Thoracic aorta (tissue), 2 donors: Measurements from ENCODE around the gene FOLR1. TPM values are rescaled to one million over a fixed set of nuclear protein-coding genes. Genes with fewer than 3 reads are reported as not detected.

Experiments used
- ATAC-seq: fragments of 150-250 bp; one replicate; pipeline ENCODE4 v1.8.0; 2017; ENCODE audit warnings: low read depth; ENCODE audit not compliant: insufficient number of reproducible peaks, low FRiP score
- DNase-seq: peaks from one replicate; pipeline ENCODE4 v3.0.0-alpha.2; 2020; ENCODE audit warnings: low spot score
- H3K27ac ChIP-seq, 2 donors: fragments of 200-600 bp; sonication (generic); 1 replicate in 1 of 2; 2 replicates in 1 of 2; pipeline ENCODE4 v1.5.1; 2016; ENCODE audit warnings: mild to moderate bottlenecking in 2 of 2, moderate library complexity in 2 of 2
- H3K27me3 ChIP-seq: fragments of 200-600 bp; sonication (generic); replicated peaks from 2 replicates; pipeline ENCODE4 v1.6.0; 2016; ENCODE audit warnings: mild to moderate bottlenecking; ENCODE audit not compliant: insufficient read depth
- H3K36me3 ChIP-seq: fragments of 200-600 bp; sonication (generic); one replicate; pipeline ENCODE4 v1.5.1; 2016
- H3K4me1 ChIP-seq, 2 donors: fragments of 200-600 bp; sonication (generic); 1 replicate in 1 of 2; 2 replicates in 1 of 2; pipeline versions ENCODE4 v1.5.1 to v1.6.0; 2016; ENCODE audit warnings: low read depth in 2 of 2, mild to moderate bottlenecking in 1 of 2; ENCODE audit not compliant: control insufficient read depth in 1 of 2
- H3K4me3 ChIP-seq: fragments of 200-600 bp; sonication (generic); 2 replicates; pipeline ENCODE4 v1.5.1; 2016; ENCODE audit warnings: mild to moderate bottlenecking
- H3K9me3 ChIP-seq: fragments of 200-600 bp; sonication (generic); 2 replicates; pipeline ENCODE4 v1.5.1; 2016
- CTCF ChIP-seq: fragments of 200-600 bp; sonication (generic); IDR thresholded peaks from one replicate; pipeline ENCODE4 v1.5.1; 2019; ENCODE audit warnings: antibody characterized with exemption
- total RNA-seq, 2 donors: library from RNA; depleted of rRNA; stranded (reverse); fragments of >200 nt; gene quantifications; one replicate each; pipeline versions ENCODE4 v1.1.0 to v1.2.3, GENCODE V29; 2016

FOLR1 gene
- total RNA-seq, 2 donors from 2014 or later = not detected

- Histone ChIP-seq H3K4me3 (no peak overlapping the region), H3K27ac (no peak overlapping the region), H3K27me3 (no peaks in the 10 kb centered on the region), H3K36me3 (no peaks in the 10 kb centered on the region), H3K9me3 (peaks cover 6% of the 10 kb centered on the region), H3K4me1 (peaks cover 0 to 3% of the 10 kb centered on the region in 2 donors)
- ATAC-seq (no peak), DNase-seq (no peak)
- no peak for TF ChIP-seq CTCF
These were observed 16.3 kb downstream of the FOLR1 start for GRCh38 chr11:72208281-72208680.

- Histone ChIP-seq H3K27ac (no peak overlapping the region), H3K9me3 (peaks cover 6% of the 10 kb centered on the region), H3K4me3 (no peak overlapping the region), H3K36me3 (no peaks in the 10 kb centered on the region), H3K4me1 (peaks cover 0 to 3% of the 10 kb centered on the region in 2 donors), H3K27me3 (no peaks in the 10 kb centered on the region)
- TF ChIP-seq CTCF = no peak
- no peak for DNase-seq
- no peak for ATAC-seq
These were observed 17.2 kb downstream of the FOLR1 start for GRCh38 chr11:72209101-72209500.

GRCh38 chr11:72216638-72217037 is 24.7 kb downstream of the FOLR1 start, which contains the start of gene FOLR2:
Gene FOLR2, plus strand, starts transcription at chr11:72216794. Its CDS starts 1,791 bp downstream, at chr11:72218585.
- ATAC-seq = no peak
- Histone ChIP-seq H3K9me3 (no peaks in the 10 kb centered on the region), H3K4me3 (peak within 1 kb of the TSS; percentile 45), H3K4me1 (no peaks in the 10 kb centered on the region), H3K27ac (peak within 1 kb of the TSS in 1 of 2 donors; percentile 15), H3K36me3 (no peaks in the 10 kb centered on the region), H3K27me3 (no peaks in the 10 kb centered on the region)
- DNase-seq = no peak
- TF ChIP-seq CTCF = no peak

GRCh38 chr11:72217841-72218240 is 25.9 kb downstream of the FOLR1 start:
- no peaks in the 10 kb centered on the region for H3K27me3 ChIP-seq
- peak overlapping the region in 1 of 2 donors; percentile 15 for H3K27ac ChIP-seq
- H3K9me3 ChIP-seq = no peaks in the 10 kb centered on the region
- ATAC-seq (no peak), DNase-seq (no peak)
- no peaks in the 10 kb centered on the region for H3K36me3 ChIP-seq
- TF ChIP-seq CTCF = no peak
- peak overlapping the region; percentile 45 for H3K4me3 ChIP-seq
- H3K4me1 ChIP-seq = peaks cover 0 to 11% of the 10 kb centered on the region in 2 donors

DNA sequence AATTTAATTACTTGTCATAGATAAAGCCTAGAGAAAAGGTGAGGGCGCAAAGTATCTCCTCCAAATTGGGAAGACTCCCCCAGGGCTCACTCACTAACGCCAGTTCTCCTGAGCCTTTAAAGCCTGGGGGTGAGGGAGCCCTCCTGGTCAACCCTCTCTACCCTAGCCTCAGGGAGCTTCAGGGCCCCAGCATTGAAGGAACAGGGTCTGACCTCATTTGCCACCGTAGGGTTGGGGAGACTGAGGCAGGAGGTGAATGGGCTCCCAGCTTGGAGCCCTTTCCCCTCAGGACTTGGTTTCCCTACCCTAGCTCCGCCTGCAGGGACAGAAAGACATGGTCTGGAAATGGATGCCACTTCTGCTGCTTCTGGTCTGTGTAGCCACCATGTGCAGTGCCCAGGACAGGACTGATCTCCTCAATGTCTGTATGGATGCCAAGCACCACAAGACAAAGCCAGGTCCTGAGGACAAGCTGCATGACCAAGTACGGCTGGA is 26.4 kb downstream of the FOLR1 start:
- ATAC-seq (no peak), DNase-seq (no peak)
- Histone ChIP-seq H3K4me3 (peak overlapping the region; percentile 14), H3K27ac (no peak overlapping the region), H3K27me3 (no peaks in the 10 kb centered on the region), H3K36me3 (no peaks in the 10 kb centered on the region), H3K9me3 (no peaks in the 10 kb centered on the region), H3K4me1 (peaks cover 0 to 12% of the 10 kb centered on the region in 2 donors)
- TF ChIP-seq CTCF = no peak
